Fibroblast of skin of left biceps (primary cell): Measurements from ENCODE around the gene BEND6.
A peak's percentile ranks its signal among the peaks of the same experiment; 100 is the strongest.
"Not testable (repeated sequence)": the region's sequence is repeated elsewhere in the genome, so short reads cannot be mapped to it uniquely, and the experiment has no call there.

Experiments used
- DNase-seq, 2 experiments: peaks; one replicate each; pipeline ENCODE4 v3.0.0-alpha.2; 2013; ENCODE audit warnings: low read depth in 2 of 2

Gene BEND6

DNA sequence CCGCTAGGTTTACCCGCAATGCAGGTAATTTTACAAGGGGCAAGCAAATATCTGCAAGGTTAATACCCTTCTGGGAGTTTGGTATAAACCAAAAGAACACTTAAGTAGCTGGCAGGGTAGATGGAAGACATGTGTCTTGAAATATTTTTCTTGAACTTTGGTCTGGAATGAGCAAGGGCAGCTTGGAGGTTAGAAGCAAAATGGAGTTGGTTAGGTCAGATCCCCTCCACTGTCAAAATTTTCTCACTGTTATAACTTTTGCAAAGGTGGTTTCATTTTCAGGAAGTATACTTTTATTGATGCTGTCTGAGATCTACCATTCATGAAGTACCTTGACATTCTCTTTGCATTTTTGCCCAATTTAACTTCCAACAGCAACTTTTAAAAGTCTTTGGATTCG lies 78.3 kb downstream of the BEND6 start:
- no peak for DNase-seq

DNA sequence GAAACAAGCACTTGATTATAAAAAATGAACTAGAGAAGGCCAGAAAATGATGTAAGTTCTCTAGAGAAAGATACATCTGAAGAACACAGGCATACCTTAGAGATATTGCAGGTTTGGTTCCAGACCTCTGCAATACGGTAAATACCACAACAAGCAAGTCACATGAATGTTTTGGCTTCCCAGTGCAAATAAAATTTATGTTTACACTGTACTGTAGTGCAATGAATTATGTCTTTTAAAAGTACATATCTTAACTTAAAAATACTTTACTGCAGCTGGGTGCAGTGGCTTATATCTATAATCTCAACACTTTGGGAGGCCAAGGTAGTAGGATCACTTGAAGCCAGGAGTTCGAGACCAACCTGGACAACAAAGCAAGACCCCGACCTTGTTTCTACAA lies 80.6 kb downstream of the BEND6 start:
- no peak for DNase-seq

DNA sequence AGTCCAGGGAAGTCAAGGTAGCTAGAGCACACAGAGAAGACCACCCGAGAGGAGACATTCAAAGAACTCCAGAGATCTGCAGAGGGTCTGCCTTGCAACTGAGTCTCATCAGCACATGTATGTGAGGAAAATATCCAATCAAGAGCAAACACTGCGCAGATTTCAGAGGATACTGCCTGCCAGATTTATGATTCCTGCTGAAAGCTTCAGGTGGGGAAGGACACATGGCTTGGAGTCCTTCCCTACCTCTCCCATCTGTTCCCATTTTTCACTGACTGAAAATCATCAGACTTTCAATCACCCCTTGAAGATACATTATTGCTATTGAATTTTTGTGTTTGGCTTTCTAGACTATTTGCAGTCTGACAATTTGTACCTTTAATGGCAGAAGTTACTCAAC lies 84.0 kb downstream of the BEND6 start:
- DNase-seq = no peak

DNA sequence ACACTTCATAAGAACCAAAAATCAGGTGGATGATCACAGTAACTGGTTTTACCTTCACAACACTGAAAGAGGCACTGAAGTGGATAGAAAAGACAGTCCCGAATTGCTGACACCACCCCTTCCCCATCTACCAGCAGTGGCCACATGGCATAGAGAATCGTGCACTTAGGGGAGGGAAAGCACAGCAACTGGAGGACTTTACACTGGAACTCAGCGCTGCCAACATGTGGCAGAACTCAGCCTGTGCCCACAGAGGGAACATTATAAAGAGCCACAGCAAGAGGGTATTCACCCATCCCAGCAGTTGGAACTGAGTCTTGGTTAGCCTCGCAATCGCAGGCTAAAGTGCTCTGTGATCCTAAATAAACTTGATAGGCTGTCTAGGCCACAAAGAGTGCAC lies 85.1 kb downstream of the BEND6 start:
- DNase-seq = no peak

DNA sequence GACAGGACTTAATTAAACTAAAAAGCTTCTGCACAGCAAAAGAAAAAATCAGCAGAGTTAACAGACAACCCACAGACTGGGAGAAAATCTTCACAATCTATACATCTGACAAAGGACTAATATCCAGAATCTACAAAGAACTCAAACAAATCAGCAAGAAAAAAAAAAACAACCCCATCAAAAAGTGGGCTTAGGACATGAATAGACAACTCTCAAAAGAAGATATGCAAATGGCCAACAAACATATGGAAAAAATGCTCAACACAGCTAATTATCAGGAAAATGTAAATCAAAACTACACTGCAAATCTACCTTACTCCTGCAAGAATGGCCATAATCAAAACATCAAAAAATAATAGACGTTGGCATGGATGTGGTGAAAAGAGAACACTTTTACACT lies 89.2 kb downstream of the BEND6 start:
- DNase-seq = not testable (repeated sequence)

DNA sequence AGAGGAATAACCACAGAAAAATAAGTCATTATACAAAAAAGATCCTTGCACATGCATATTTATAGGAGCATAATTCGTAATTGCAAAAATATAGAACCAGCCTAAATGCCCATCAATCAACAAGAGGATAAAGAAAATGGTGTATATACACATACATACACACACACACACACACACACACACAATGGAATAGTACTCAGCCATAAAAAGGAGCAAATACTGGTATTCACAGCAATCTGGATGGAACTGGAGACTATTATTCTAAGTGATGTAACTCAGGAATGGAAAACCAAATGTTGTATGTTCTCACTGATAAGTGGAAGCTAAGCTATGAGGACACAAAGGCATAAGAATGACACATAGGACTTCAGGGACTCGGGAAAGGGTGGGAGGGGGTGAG lies 89.7 kb downstream of the BEND6 start:
- DNase-seq = no peak

DNA sequence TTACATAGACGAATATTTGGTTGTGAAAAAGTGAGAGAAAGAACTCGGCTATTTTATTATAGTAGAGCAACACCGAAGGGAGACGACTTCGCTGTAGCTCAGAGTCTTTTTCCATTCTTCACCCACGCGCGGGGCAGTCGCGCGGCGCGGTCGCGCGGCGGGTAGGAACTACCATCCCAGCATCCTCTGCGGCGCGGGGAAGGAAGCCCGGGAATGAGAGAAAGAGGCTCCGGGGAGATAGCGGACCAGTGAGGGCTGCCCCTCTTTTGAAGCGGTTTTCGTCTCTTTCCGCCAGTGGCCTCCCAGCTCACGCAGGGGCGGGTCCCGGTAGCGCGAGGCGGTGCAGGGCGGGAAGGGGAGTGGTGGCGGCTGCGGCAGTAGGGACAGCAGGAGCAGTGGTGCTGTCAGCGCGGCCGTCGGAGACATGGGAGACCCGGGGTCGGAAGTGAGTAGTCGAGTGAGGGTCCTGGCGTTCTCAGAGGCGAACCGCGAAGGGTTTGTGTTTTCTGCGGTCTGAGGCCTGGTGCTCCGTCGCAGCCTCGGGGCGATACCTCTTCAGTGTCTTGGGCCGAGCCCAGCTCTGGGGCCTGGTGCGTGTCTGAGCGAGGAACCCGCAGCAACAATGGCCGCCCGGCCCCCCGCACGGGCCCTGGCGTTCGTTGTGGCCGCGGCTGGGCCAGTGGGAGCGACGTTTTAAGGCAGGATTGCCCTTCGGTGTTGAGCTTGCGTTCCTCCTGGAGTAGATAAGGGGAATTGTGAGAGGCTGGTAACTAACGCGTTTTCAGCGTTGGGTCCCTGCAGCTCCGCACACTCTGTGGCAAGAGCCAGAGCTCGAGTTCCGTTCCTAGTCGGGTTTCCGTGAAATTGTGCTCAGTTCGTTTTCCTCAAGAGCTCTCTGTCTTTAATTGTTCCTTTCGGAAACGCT lies 91.7 kb downstream of the BEND6 start, which contains the start of gene KIAA1586:
KIAA1586 (plus strand) TSS at position 362 of the 925 bp plus-strand sequence; CDS start at position 425, 63 bp downstream.
- peak; percentile 59 to 67 for DNase-seq

DNA sequence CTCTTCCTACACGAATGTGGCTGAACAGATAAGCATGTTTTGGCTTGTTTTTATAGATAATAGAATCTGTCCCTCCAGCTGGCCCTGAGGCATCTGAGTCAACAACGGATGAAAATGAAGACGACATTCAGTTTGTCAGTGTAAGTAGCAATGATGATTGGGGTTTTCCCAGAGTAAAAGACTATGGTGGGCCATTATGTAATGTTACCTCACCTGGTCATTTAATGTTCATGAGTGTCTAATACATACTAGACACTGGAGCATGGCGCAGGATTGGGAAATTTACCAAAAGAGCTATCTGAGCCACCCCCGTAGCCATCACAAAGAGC lies 92.3 kb downstream of the BEND6 start:
- not testable (repeated sequence) for DNase-seq

DNA sequence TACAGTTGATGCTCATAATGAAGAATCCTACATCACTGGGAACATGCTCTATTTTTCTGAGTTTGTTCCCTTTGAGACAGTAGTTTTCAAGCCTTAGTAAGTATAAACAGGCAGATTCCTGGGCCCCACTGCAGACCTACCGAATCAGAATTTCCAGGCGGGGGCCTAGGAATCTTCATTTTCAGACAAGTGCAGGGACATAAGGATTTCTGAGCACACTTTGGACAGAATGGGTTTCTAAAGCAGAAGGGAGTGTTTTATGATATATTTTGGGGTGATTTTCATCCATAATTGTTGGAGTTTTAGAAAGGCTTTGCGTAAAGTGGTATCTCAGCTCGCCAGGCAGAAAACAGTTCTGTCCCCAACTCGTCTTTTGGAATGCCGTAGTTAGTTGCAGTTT lies 93.0 kb downstream of the BEND6 start:
- not testable (repeated sequence) for DNase-seq

DNA sequence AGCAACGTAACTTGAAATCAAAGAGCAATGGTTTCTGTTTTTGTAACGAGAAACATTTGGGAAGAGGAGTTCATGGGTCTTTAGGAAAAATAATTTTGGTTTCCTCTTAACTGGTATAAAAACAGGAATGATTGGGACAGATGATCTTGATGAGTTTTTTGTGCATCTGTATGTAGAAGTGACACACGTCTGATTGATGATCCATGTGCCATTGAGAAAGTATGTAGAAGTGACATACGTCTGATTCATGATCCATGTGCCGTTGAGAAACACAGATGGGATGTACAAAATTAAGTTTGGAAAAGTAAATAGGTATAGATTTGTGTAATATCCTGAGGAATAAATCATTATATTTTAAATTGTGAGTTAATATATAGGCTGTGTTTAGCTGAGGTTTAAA lies 93.7 kb downstream of the BEND6 start:
- no peak for DNase-seq

DNA sequence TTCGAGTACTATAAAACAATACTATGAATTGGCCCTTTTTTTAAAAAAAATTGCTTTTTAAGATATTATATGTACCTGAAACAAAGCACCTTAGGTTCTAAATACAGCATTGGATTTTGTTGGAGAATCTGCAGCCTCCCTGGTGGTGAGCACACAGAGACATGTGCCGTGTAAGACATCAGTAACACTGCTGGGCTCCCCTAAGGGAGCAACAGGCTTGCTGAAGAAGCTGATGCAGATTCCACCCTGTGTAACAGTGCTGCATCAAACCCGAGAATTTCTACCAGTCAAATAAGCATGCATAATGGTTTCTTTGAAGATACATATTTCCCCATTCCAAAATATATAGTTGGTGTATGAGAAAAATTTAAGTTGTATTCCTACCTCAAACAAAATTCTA lies 108.9 kb downstream of the BEND6 start:
- no peak for DNase-seq

DNA sequence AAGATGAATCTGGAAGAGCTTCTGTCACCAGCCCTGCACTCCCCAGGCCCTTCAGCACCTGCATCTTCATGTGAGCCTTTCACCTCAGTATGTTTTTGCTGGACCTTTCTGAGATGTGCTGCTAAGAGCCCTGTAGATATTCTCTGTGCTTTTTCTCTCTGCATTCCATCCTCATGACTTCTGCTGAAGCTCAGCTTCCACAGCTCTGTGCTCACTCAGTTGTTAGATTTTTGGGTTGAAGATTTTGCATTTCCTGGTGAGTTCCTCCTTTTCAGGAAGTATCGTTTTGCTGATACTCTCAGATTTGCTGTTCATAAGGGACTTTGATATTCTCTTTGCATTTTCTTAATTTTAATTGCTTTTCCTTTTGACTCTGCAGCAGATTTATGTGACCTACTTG lies 109.9 kb downstream of the BEND6 start:
- no peak for DNase-seq

DNA sequence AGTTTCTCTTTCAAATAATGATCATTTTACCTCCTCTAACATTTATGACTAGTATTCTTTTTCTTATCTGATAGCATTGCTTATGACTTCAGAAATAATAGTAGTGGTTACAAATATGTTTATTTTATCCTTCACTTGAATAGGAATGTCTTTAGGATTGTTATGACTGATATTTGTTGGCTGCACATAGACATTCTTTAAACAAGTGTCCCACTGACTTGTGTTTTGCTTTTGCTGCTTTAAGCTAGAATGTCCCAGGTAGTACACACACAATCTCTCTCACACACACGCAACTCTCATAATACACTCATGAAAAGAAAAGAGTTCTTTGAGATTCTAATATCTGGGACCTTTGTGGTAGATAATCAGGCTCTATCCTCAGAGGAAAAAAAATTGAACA lies 113.2 kb downstream of the BEND6 start:
- DNase-seq = no peak

DNA sequence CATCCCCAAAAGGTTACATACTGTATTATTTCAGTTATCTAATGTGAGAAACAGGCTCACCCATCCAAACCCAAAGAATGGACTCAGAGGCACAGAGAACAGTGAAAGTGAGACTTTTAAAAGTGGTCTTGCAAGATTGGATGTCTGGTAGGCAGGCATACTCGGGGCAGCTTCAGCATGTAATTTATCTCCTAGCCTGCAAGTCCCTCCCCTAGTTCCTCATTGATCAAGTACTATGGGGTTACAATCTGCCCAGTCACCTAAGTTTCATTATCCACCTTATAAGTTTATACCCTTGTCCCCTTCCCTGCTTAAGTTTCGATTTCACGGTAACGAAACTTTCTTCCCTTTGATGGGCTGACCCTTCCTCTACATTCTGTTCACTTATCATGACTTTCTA lies 114.3 kb downstream of the BEND6 start:
- no peak for DNase-seq

DNA sequence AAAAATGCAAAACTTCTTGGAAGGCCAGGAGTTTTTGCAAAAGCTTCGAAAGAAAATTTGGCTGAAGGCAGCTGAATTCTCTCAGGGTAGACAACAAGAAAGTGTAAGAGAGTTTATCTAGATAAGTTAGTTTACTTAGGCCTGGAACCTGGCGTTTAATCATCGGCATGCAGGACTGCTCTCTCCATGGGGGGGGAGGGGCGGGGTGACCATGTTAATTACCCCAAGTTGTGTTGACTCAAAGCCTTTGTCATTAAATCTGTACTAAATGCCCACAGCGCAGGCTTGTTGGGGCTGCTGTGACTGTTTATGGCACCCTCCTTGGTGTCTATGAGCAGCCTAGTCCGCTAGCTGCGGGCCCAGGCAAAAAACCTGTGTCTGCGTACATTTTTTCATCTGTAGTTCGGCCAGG lies 115.0 kb downstream of the BEND6 start:
- DNase-seq = no peak

DNA sequence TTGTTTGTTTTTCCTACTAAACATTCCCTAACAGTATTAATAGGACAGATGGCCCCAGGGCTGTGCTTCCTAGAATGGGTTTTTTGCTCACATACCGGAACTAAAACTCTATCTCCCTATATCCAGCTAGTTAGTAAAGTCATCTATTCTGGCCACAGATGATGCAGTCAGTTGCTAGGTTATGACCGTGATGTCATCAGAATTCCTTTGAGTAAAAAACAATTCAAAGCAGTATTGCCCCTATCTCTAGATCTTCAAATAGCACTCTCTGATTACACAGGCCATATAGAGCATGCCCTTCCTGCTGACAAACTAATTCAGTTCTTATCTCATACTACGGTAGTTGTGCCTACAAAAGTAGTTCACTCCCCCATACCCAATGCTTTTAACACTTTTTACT lies 117.2 kb downstream of the BEND6 start:
- no peak for DNase-seq

DNA sequence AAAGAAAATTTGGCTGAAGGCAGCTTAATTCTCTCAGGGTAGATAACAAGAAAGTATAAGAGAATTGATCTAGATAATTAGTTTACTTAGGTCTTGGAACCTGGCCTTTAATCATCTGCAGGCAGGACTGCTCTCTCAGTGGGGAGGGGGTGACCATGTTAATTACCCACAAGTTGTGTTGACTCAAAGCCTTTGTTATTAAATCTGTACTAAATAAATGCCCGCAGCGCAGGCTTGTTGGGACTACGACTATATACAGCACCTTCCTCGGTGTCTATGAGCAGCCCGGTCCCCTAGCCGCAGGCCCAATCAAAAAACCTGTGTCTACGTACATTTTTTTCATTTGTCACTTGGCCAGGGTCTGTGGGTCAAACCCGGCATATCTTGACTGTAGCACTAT lies 119.5 kb downstream of the BEND6 start:
- no peak for DNase-seq

DNA sequence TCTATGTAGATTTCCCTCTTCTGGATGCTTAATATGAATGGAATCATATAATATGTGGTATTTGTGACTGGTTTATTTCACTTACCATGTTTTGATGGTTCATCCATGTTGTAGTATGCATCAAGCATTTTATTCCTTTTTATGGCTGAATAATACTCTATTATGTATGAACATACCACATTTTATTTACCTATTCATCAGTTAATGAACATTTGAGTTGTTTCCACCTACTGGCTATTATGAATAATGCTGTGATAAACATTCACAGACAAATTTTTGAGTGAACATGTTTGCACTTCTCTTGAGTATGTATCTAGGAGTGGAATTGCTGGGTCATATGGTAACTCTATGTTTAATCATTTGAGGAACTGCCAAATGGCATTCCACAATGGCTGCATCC lies 120.2 kb downstream of the BEND6 start:
- DNase-seq = no peak
